Measurements from ENCODE around the gene MGLL. TPM values are rescaled to one million over a fixed set of nuclear protein-coding genes. Genes with fewer than 3 reads are reported as not detected.
A peak's percentile ranks its signal among the peaks of the same experiment; 100 is the strongest.

MGLL gene
- total and polyA plus RNA-seq, 4 experiments from 2014 or later = 0.77 to 4.8 (median 2.3) TPM

DNA sequence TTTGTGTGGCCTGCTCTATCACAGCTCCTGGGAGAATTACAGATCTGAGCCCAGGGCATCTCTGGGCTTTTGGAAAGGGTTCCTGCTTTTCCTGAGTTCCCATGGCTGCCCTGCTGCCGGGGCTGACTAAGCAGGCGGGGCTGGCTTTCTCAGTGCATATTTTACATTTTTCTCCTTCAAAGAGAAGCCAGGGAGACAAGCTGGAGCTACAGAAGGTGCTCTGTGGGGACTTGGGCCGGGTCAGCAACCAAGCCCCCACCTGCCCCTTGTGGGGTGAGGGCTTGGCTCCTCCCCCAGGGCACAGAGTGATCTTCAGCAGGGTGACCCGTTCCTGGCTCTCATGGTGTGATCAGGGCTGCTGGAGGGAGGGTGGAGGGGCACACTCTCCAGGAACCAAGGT is 132.2 kb downstream of the MGLL start:
- H3K4me1 Mint-ChIP-seq = no peaks in the 10 kb centered on the region
- H3K36me3 Mint-ChIP-seq = no peaks in the 10 kb centered on the region
- intact Hi-C loops (cut with micrococcal nuclease) = loop anchor here (5.0 kb wide), 1 partner anchor 98 kb away; the partner anchor contains the start of gene TPRA1
- Histone ChIP-seq H3K27me3 (ENCODE audit: insufficient read depth, low read length) (no peaks in the 10 kb centered on the region), H3K27ac (ENCODE audit: low read depth, low read length) (no peak overlapping the region), H3K36me3 (ENCODE audit: insufficient read depth, low read length) (no peaks in the 10 kb centered on the region), H3K4me3 (ENCODE audit: low read length in 2 of 2) (no peak overlapping the region), H3K4me1 (ENCODE audit: insufficient read depth, low read length) (no peaks in the 10 kb centered on the region), H3K9me3 (ENCODE audit: control insufficient read depth in 1 of 2, low read length in 2 of 2) (no peaks in the 10 kb centered on the region)
- no peak overlapping the region for H3K4me3 Mint-ChIP-seq
- ChIA-PET CTCF (ENCODE audit: partially characterized antibody) (no interaction called here), POLR2A (ENCODE audit: partially characterized antibody) (no interaction called here)
- no peak overlapping the region for H3K27ac Mint-ChIP-seq
- no peak for DNase-seq
- peaks cover 0 to 1% of the 10 kb centered on the region in 2 donors for H3K27me3 Mint-ChIP-seq
- no peaks in the 10 kb centered on the region for H3K9me3 Mint-ChIP-seq

DNA sequence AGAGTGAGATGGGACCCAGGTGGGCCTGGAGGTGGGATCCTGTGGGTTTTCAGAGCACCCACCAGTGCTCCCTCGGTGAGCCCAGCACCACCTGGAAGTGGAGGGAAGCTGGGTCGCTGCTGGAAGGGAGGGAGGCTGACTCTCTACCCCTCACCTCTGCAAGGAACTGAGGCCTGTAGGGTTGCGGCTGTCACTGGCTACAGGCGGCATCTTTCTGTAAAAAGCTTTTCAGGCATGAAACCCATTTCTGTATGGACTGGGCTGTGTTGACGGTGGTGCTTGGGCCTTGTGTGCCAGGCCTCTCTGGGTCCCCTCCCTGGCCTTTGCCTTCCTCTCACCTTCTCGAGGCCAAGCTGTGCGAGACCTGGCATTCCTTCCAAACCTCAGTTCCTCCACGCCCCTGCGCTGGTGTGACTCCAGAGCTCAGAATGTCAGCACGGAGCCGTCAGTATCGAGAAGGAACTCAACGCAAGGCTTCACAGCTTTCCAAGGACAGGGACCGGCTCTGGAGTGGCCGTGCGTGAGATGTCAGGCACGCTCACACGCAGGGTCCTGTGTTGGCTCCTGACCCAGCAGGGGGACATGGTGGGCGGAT is 133.0 kb downstream of the MGLL start:
- Mint-ChIP-seq H3K27ac (no peak overlapping the region), H3K27me3 (peaks cover 0 to 1% of the 10 kb centered on the region in 2 donors), H3K4me3 (no peak overlapping the region), H3K4me1 (no peaks in the 10 kb centered on the region), H3K36me3 (no peaks in the 10 kb centered on the region), H3K9me3 (no peaks in the 10 kb centered on the region)
- intact Hi-C loops (cut with micrococcal nuclease) = no loop called here
- H3K36me3 ChIP-seq (ENCODE audit: insufficient read depth, low read length) = no peaks in the 10 kb centered on the region
- H3K27me3 ChIP-seq (ENCODE audit: insufficient read depth, low read length) = no peaks in the 10 kb centered on the region
- H3K4me3 ChIP-seq (ENCODE audit: low read length in 2 of 2) = no peak overlapping the region
- H3K4me1 ChIP-seq (ENCODE audit: insufficient read depth, low read length) = no peaks in the 10 kb centered on the region
- CTCF ChIA-PET (ENCODE audit: partially characterized antibody) = no interaction called here
- no peak overlapping the region for H3K27ac ChIP-seq (ENCODE audit: low read depth, low read length)
- no peak for DNase-seq
- POLR2A ChIA-PET (ENCODE audit: partially characterized antibody) = no interaction called here
- no peaks in the 10 kb centered on the region for H3K9me3 ChIP-seq (ENCODE audit: control insufficient read depth in 1 of 2, low read length in 2 of 2)

DNA sequence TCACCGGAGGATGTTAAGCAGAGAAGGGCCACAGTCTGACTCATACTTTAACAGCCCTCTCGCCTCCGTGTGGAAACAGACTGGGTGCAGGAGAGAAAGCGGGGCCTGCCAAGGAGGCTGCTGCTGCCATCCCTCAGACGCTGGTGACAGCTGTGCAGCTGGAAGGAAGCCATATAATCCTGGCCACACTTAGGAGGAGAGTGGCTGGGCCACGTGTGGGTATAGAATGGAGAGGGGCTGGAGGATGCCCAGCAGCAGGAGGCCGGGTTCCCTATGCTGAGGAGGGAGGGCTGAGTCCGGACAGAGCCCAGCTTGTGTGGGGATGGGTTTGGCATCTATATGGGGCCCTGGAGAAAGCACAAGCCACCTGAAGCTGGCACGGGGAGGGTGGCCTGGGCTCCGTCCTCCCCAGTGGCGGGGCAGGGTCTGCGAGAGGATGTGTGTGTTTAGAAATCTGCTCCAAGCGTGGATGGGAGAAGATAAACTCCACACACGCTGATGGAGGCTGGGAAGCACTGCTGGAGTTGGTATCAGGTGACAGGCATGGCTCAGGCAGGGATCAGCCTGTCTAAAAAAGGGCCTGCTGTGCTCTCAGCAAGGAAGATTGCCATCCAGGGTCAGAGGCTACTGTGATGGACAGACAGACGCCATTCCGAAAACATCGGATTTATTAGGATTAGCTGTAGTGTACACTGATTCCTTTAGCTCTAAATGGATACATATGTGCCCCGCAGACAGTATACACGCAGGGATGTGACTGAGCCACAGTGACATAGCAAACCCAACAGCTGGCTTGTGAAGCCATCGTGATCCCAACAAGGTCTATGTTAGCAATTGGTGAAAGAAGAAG is 133.7 kb downstream of the MGLL start:
- H3K36me3 ChIP-seq (ENCODE audit: insufficient read depth, low read length) = no peaks in the 10 kb centered on the region
- Mint-ChIP-seq H3K27me3 (peaks cover 0 to 1% of the 10 kb centered on the region in 2 donors), H3K36me3 (no peaks in the 10 kb centered on the region), H3K9me3 (no peaks in the 10 kb centered on the region), H3K4me3 (no peak overlapping the region), H3K4me1 (peaks cover under 1 to 4% (median 3%) of the 10 kb centered on the region in 4 donors), H3K27ac (no peak overlapping the region)
- no peaks in the 10 kb centered on the region for H3K27me3 ChIP-seq (ENCODE audit: insufficient read depth, low read length)
- H3K4me3 ChIP-seq (ENCODE audit: low read length in 2 of 2) = no peak overlapping the region
- H3K27ac ChIP-seq (ENCODE audit: low read depth, low read length) = no peak overlapping the region
- DNase-seq = no peak
- ChIA-PET POLR2A (ENCODE audit: partially characterized antibody) (no interaction called here), CTCF (ENCODE audit: partially characterized antibody) (no interaction called here)
- H3K4me1 ChIP-seq (ENCODE audit: insufficient read depth, low read length) = peaks cover 5% of the 10 kb centered on the region
- intact Hi-C loops (cut with micrococcal nuclease) = no loop called here
- no peaks in the 10 kb centered on the region for H3K9me3 ChIP-seq (ENCODE audit: control insufficient read depth in 1 of 2, low read length in 2 of 2)

DNA sequence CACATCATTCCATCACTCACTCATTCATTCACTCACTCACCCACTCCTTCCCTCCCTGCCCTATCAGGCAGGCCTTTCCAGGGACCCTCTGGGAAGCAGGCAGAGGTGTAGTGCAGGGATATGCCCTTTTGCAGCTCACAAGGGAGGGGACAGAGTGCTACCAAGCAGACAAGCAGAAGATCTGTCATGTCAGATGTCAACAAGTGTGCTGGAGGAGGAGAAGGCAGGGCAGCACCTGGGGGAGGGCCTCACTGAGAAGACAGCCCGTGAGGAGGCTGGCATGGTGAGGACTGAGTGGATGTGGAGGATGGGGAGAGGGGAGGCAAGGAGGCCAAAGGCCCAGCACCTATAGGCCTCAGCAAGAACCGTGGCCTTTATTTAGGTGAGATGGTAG is 134.3 kb downstream of the MGLL start:
- H3K36me3 ChIP-seq (ENCODE audit: insufficient read depth, low read length) = no peaks in the 10 kb centered on the region
- no peaks in the 10 kb centered on the region for H3K9me3 Mint-ChIP-seq
- POLR2A ChIA-PET (ENCODE audit: partially characterized antibody) = no interaction called here
- H3K4me1 ChIP-seq (ENCODE audit: insufficient read depth, low read length) = peaks cover 6% of the 10 kb centered on the region
- intact Hi-C loops (cut with micrococcal nuclease) = no loop called here
- no peak overlapping the region for H3K4me3 Mint-ChIP-seq
- H3K27ac ChIP-seq (ENCODE audit: low read depth, low read length) = no peak overlapping the region
- H3K9me3 ChIP-seq (ENCODE audit: control insufficient read depth in 1 of 2, low read length in 2 of 2) = no peaks in the 10 kb centered on the region
- H3K36me3 Mint-ChIP-seq = no peaks in the 10 kb centered on the region
- H3K27ac Mint-ChIP-seq = no peak overlapping the region
- H3K27me3 ChIP-seq (ENCODE audit: insufficient read depth, low read length) = no peaks in the 10 kb centered on the region
- no peak overlapping the region for H3K4me3 ChIP-seq (ENCODE audit: low read length in 2 of 2)
- CTCF ChIA-PET (ENCODE audit: partially characterized antibody) = no interaction called here
- H3K4me1 Mint-ChIP-seq = peaks cover 3 to 7% (median 6%) of the 10 kb centered on the region in 4 donors
- peak in 1 of 5 donors; percentile 24 for DNase-seq
- peaks cover 0 to under 1% of the 10 kb centered on the region in 2 donors for H3K27me3 Mint-ChIP-seq

DNA sequence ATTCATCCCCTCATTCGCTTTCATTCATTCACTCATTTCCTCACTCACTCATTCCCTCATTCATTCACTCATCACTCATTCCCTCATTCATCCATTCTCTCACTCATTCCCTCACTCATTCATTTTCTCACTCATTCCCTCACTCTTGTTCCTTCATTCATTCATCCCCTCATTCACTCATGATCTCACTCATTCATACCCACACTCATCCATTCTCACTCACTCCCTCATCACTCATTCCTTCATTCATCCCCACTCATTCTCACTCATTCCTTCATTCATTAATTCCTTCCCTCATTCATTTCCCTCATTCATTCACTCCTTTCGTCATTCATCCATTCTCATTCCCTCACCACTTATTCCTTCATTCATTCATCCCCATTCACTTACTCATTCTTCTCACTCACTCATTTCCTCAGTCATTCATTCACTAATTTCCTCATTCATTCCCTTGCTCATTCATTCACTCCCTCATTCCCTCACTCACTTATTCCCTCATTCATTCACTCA is 135.0 kb downstream of the MGLL start:
- no peak for DNase-seq
- no peak overlapping the region for H3K4me3 ChIP-seq (ENCODE audit: low read length in 2 of 2)
- Mint-ChIP-seq H3K27ac (no peak overlapping the region), H3K9me3 (no peaks in the 10 kb centered on the region), H3K4me3 (no peak overlapping the region), H3K36me3 (no peaks in the 10 kb centered on the region), H3K4me1 (peaks cover 3 to 7% (median 6%) of the 10 kb centered on the region in 4 donors), H3K27me3 (no peaks in the 10 kb centered on the region)
- intact Hi-C loops (cut with micrococcal nuclease) = no loop called here
- CTCF ChIA-PET (ENCODE audit: partially characterized antibody) = no interaction called here
- H3K36me3 ChIP-seq (ENCODE audit: insufficient read depth, low read length) = no peaks in the 10 kb centered on the region
- H3K4me1 ChIP-seq (ENCODE audit: insufficient read depth, low read length) = peaks cover 6% of the 10 kb centered on the region
- H3K27ac ChIP-seq (ENCODE audit: low read depth, low read length) = no peak overlapping the region
- H3K27me3 ChIP-seq (ENCODE audit: insufficient read depth, low read length) = no peaks in the 10 kb centered on the region
- H3K9me3 ChIP-seq (ENCODE audit: control insufficient read depth in 1 of 2, low read length in 2 of 2) = no peaks in the 10 kb centered on the region
- POLR2A ChIA-PET (ENCODE audit: partially characterized antibody) = no interaction called here

DNA sequence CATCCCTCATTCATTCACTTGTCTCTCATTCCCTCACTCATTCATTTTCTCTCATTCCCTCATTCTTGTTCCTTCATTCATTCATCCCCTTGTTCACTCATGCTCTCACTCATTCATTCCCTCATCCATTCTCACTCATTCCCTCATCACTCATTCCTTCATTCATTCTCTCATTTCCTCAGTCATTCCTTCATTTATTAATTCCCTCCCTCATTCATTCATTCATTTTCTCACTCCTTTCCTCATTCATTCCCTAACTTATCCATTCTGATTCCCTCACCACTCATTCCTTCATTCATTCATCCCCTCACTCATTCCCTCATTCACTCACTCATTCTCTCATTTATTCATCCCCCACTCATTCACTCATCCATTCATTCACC is 135.8 kb downstream of the MGLL start:
- ChIA-PET CTCF (ENCODE audit: partially characterized antibody) (no interaction called here), POLR2A (ENCODE audit: partially characterized antibody) (no interaction called here)
- Histone ChIP-seq H3K36me3 (ENCODE audit: insufficient read depth, low read length) (no peaks in the 10 kb centered on the region), H3K9me3 (ENCODE audit: control insufficient read depth in 1 of 2, low read length in 2 of 2) (no peaks in the 10 kb centered on the region), H3K27ac (ENCODE audit: low read depth, low read length) (no peak overlapping the region), H3K4me1 (ENCODE audit: insufficient read depth, low read length) (peaks cover 6% of the 10 kb centered on the region), H3K27me3 (ENCODE audit: insufficient read depth, low read length) (no peaks in the 10 kb centered on the region), H3K4me3 (ENCODE audit: low read length in 2 of 2) (no peak overlapping the region)
- H3K4me1 Mint-ChIP-seq = peaks cover 3 to 9% (median 7%) of the 10 kb centered on the region in 4 donors
- intact Hi-C loops (cut with micrococcal nuclease) = no loop called here
- no peak overlapping the region for H3K27ac Mint-ChIP-seq
- DNase-seq = no peak
- H3K4me3 Mint-ChIP-seq = no peak overlapping the region
- no peaks in the 10 kb centered on the region for H3K9me3 Mint-ChIP-seq
- no peaks in the 10 kb centered on the region for H3K27me3 Mint-ChIP-seq
- no peaks in the 10 kb centered on the region for H3K36me3 Mint-ChIP-seq

DNA sequence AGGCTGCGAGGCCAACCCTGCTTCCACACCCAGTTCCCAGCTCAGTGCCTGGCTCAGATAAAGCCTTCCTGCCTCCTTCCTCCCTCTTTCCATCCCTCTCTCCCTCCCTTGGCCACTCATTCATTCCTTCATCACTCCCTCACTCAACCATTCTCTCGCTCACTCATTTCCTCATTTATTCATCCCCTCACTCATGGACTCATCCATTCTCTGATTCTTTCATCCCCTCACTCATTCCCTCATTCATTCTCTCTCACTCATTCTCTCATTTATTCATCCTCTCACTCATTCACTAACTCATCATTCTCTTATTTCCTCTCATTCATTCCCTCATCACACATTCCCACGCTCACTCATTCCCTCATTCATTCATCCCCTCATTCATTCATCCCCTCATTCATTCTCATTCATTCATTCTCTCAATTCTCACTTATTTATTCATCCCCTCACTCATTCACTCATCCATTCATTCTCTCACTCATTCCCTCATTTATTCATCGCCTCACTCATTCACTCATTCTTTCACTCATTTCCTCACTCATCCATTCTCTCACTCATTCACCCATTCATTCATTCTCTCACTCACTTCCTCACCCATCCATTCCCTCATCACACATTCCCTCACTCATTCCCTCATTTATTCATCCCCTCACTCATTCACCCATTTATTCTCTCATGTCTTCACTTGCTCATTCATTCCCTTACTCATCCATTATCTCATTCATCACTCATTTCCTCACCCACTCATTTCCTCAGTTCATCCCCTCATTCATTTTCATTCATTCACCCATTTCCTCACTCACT is 136.4 kb downstream of the MGLL start:
- Mint-ChIP-seq H3K27ac (no peak overlapping the region), H3K4me3 (no peak overlapping the region), H3K9me3 (no peaks in the 10 kb centered on the region), H3K36me3 (no peaks in the 10 kb centered on the region), H3K4me1 (peaks cover 3 to 13% (median 7%) of the 10 kb centered on the region in 4 donors), H3K27me3 (no peaks in the 10 kb centered on the region)
- H3K4me1 ChIP-seq (ENCODE audit: insufficient read depth, low read length) = peaks cover 6% of the 10 kb centered on the region
- no peaks in the 10 kb centered on the region for H3K27me3 ChIP-seq (ENCODE audit: insufficient read depth, low read length)
- H3K27ac ChIP-seq (ENCODE audit: low read depth, low read length) = no peak overlapping the region
- intact Hi-C loops (cut with micrococcal nuclease) = no loop called here
- H3K36me3 ChIP-seq (ENCODE audit: insufficient read depth, low read length) = no peaks in the 10 kb centered on the region
- no peak overlapping the region for H3K4me3 ChIP-seq (ENCODE audit: low read length in 2 of 2)
- POLR2A ChIA-PET (ENCODE audit: partially characterized antibody) = no interaction called here
- no peak for DNase-seq
- H3K9me3 ChIP-seq (ENCODE audit: control insufficient read depth in 1 of 2, low read length in 2 of 2) = no peaks in the 10 kb centered on the region
- CTCF ChIA-PET (ENCODE audit: partially characterized antibody) = no interaction called here
